Stimulated activated naive CD4-positive, alpha-beta T cell treated with Interleukin-2 at 50 U/mL for 16 hours (primary cell): ENCODE measurements around the gene CNGA4.

Experiments
- DNase-seq: peaks from one replicate; lab custom pipeline; 2025; lab: John Stamatoyannopoulos, UW

CNGA4 gene

GRCh38 chr11:6238902-6239301, at the start of gene CNGA4:
CNGA4 (plus strand) TSS chr11:6239089; CDS start chr11:6239207, 118 bp downstream.
- DNase-seq: no peak

- no peak for DNase-seq
Measured at GRCh38 chr11:6191742-6192141, 47.1 kb upstream of the CNGA4 start.

GRCh38 chr11:6194065-6194581, 44.8 kb upstream of the CNGA4 start:
- DNase-seq: no peak

- DNase-seq: no peak
Measured at GRCh38 chr11:6196396-6196795, 42.5 kb upstream of the CNGA4 start.

GRCh38 chr11:6197466-6198200, 41.3 kb upstream of the CNGA4 start:
- DNase-seq: no peak

- DNase-seq: no peak
Measured at GRCh38 chr11:6199174-6199810, 39.6 kb upstream of the CNGA4 start, which contains the start of gene OR52W1. OR52W1 (plus strand) TSS chr11:6199224; CDS start chr11:6199224, 0 bp downstream.

- no peak for DNase-seq
Measured at GRCh38 chr11:6200975-6201374, 37.9 kb upstream of the CNGA4 start.

- no peak for DNase-seq
Measured at GRCh38 chr11:6201481-6201880, 37.4 kb upstream of the CNGA4 start.

- no peak for DNase-seq
Measured at GRCh38 chr11:6202041-6202440, 36.8 kb upstream of the CNGA4 start.

GRCh38 chr11:6203327-6203726, 35.6 kb upstream of the CNGA4 start:
- DNase-seq: no peak

GRCh38 chr11:6204706-6205105, 34.2 kb upstream of the CNGA4 start:
- no peak for DNase-seq

GRCh38 chr11:6205366-6205765, 33.5 kb upstream of the CNGA4 start, which contains the start of gene C11orf42:
C11orf42 (plus strand) TSS chr11:6205557; CDS start chr11:6205616, 59 bp downstream.
- no peak for DNase-seq

- DNase-seq: no peak
Measured at GRCh38 chr11:6206456-6207180, 32.3 kb upstream of the CNGA4 start.

GRCh38 chr11:6209801-6210200, 29.1 kb upstream of the CNGA4 start:
- no peak for DNase-seq

- DNase-seq: no peak
Measured at GRCh38 chr11:6210274-6210955, 28.5 kb upstream of the CNGA4 start.

GRCh38 chr11:6214530-6214929, 24.4 kb upstream of the CNGA4 start:
- no peak for DNase-seq

- no peak for DNase-seq
Measured at GRCh38 chr11:6216501-6216900, 22.4 kb upstream of the CNGA4 start.

GRCh38 chr11:6217722-6218121, 21.2 kb upstream of the CNGA4 start:
- no peak for DNase-seq

- DNase-seq: no peak
Measured at GRCh38 chr11:6219359-6219758, 19.5 kb upstream of the CNGA4 start.

GRCh38 chr11:6223854-6224253, 15.0 kb upstream of the CNGA4 start:
- DNase-seq: no peak

- no peak for DNase-seq
Measured at GRCh38 chr11:6224421-6224820, 14.5 kb upstream of the CNGA4 start.

- no peak for DNase-seq
Measured at GRCh38 chr11:6225024-6225423, 13.9 kb upstream of the CNGA4 start.
